HepG2 (cell line): Measurements from ENCODE around the gene ARL4D. TPM values are rescaled to one million over a fixed set of nuclear protein-coding genes. Genes with fewer than 3 reads are reported as not detected.

Source experiments
- ARID2 ChIP-seq: sonication (generic); formaldehyde crosslinking; IDR thresholded peaks from 2 replicates; pipeline ENCODE4 v1.8.1; 2022; ENCODE audit warnings: mild to moderate bottlenecking, missing genetic modification reagents, borderline replicate concordance
- FUBP1 ChIP-seq: sonication (generic); formaldehyde crosslinking; IDR thresholded peaks from 2 replicates; pipeline ENCODE4 v1.5.1; 2020; ENCODE audit warnings: missing genetic modification reagents, mild to moderate bottlenecking, borderline replicate concordance
- KMT2A ChIP-seq: sonication (generic); formaldehyde crosslinking; IDR thresholded peaks from 2 replicates; pipeline ENCODE4 v1.4.0; 2020; ENCODE audit warnings: missing genetic modification reagents
- MEIS2 ChIP-seq: sonication (generic); formaldehyde crosslinking; IDR thresholded peaks from 2 replicates; pipeline ENCODE4 v1.9.0; 2021; ENCODE audit warnings: mild to moderate bottlenecking, missing genetic modification reagents
- MNT ChIP-seq: fragments of 450-650 bp; IDR thresholded peaks from 2 replicates; pipeline ENCODE4 v1.6.1; 2016
- NFE2L1 ChIP-seq: sonication (generic); formaldehyde crosslinking; IDR thresholded peaks from 2 replicates; pipeline ENCODE4 v1.4.0; 2020; ENCODE audit warnings: missing genetic modification reagents, mild to moderate bottlenecking, borderline replicate concordance
- PLRG1 ChIP-seq: fragments of 450-650 bp; conservative IDR thresholded peaks from 2 replicates; pipeline ENCODE4 v1.6.1; 2016
- POGK ChIP-seq: sonication (generic); formaldehyde crosslinking; conservative IDR thresholded peaks from 2 replicates; pipeline ENCODE4 v1.8.0; 2022; ENCODE audit warnings: mild to moderate bottlenecking, moderate library complexity, missing genetic modification reagents
- POLR2A ChIP-seq, 2 experiments: IDR thresholded peaks; 2 replicates each; pipeline ENCODE4 v1.6.1; 2011; ENCODE audit warnings: low read depth in 2 of 2, low read length in 2 of 2, mild to moderate bottlenecking in 1 of 2, moderate library complexity in 1 of 2; ENCODE audit not compliant: insufficient read depth in 1 of 2
- POLR2AphosphoS2 ChIP-seq: IDR thresholded peaks from 2 replicates; pipeline ENCODE4 v1.6.1; 2011; ENCODE audit warnings: low read depth, low read length, improper control_type of control experiment
- SOX6 ChIP-seq, 2 experiments: fragments of 450-650 bp in 1 of 2; sonication (generic) in 1 of 2; formaldehyde crosslinking in 1 of 2; IDR thresholded peaks; 2 replicates each; pipeline versions ENCODE4 v1.4.0 to v1.6.1; 2017 to 2020; ENCODE audit warnings: antibody characterized with exemption in 1 of 2, mild to moderate bottlenecking in 1 of 2, missing genetic modification reagents in 1 of 2
- SP1 ChIP-seq, 2 experiments: fragments of 450-650 bp in 1 of 2; sonication (generic) in 1 of 2; formaldehyde crosslinking in 1 of 2; IDR thresholded peaks; 2 replicates each; pipeline versions ENCODE4 v1.4.0 to v1.6.1; 2016 to 2020; ENCODE audit warnings: missing genetic modification reagents in 1 of 2
- ZNF564 ChIP-seq: sonication (generic); formaldehyde crosslinking; IDR thresholded peaks from 2 replicates; pipeline ENCODE4 v1.8.1; 2023; ENCODE audit warnings: mild to moderate bottlenecking, missing genetic modification reagents
- ZNF580 ChIP-seq: IDR thresholded peaks from 2 replicates; pipeline ENCODE4 v1.6.1; 2016; ENCODE audit warnings: low read depth, borderline replicate concordance
- ZNF761 ChIP-seq: sonication (generic); formaldehyde crosslinking; conservative IDR thresholded peaks from 2 replicates; pipeline ENCODE4 v1.4.0; 2020; ENCODE audit warnings: mild to moderate bottlenecking, missing genetic modification reagents
- ZNF878 ChIP-seq: sonication (generic); formaldehyde crosslinking; IDR thresholded peaks from 2 replicates; pipeline ENCODE4 v1.8.1; 2023; ENCODE audit warnings: mild to moderate bottlenecking, missing genetic modification reagents, moderate library complexity
- ZNF891 ChIP-seq: sonication (generic); formaldehyde crosslinking; IDR thresholded peaks from 2 replicates; pipeline ENCODE4 v1.5.0; 2020; ENCODE audit warnings: mild to moderate bottlenecking, missing genetic modification reagents
- polyA plus RNA-seq, 8 experiments: library from polyadenylated mRNA; depleted of rRNA in 3 of 8; stranded (reverse) in 7 of 8; unstranded in 1 of 8; fragments of >200 nt; fragmentation: Illumina TruSeq in 4 of 8; extraction: Trizol in 4 of 8; gene quantifications; 2 replicates each; pipeline versions ENCODE4 v1.2.1 to v1.2.3, GENCODE V29; 2011 to 2016; ENCODE audit warnings: low read depth in 4 of 8, missing spikeins in 1 of 8, mixed read lengths in 1 of 8; ENCODE audit not compliant: insufficient read depth in 1 of 8
- total RNA-seq, 5 experiments: library from RNA; depleted of rRNA; stranded (reverse); fragments of >200 nt; fragmentation: Illumina TruSeq; extraction: Trizol; gene quantifications; 2 replicates each; pipeline ENCODE4 v1.2.3, GENCODE V29; 2016; ENCODE audit warnings: low read depth in 1 of 5
- TF ChIP-seq, protein P1 (sequence below): sonication (generic); formaldehyde crosslinking; IDR thresholded peaks from 2 replicates; pipeline ENCODE4 v1.5.0; 2020; ENCODE audit warnings: missing genetic modification reagents

Gene ARL4D
- total and polyA plus RNA-seq, 2 of the 13 experiments (the other 11 are each of a cell fraction or from before 2014, with no cell fraction given) = 9.0 to 25.9 TPM

DNA sequence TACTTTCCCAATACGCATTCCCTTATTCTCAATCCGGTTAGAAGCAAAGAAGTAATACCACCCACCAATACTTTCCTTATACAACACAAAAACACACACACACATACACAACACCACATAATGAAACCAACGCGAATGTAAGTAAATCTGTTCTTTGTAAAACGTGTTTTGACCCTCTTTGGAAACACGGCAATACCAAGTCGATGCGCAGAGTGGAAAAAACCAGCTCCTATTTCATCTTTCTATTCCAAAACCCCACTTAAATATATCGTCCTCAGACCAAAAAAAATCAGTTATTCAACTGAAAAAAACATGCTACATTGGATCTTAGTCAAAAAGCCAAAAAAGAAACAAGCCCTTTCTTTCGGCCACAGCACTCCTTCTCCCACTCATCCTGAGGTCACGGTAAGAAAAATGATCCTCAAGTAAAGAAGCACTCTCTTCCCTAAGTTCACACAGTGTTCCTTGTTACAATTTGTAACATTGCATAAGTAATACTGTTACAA is 31.0 kb upstream of the ARL4D start (continued):
- TF ChIP-seq MNT = peak; percentile 35; the same call in 1 of the 2 replicates
- TF ChIP-seq POGK (CRISPR knock-in tag) = peak; percentile 70; the same call in 1 of the 2 replicates
- 0 out of 2 replicates have a peak, but pooled peaks have one; percentile 56 for TF ChIP-seq ARID2 (CRISPR knock-in tag)
- peak; percentile 99 for TF ChIP-seq POLR2AphosphoS2
- no peak for TF ChIP-seq PLRG1
- no peak for TF ChIP-seq NFE2L1 (CRISPR knock-in tag)
- no peak for TF ChIP-seq SOX6 (IDR thresholded peaks at IDR 0.05)
- peak; percentile 64; the same call in 1 of the 2 replicates for TF ChIP-seq SOX6 (CRISPR knock-in tag; IDR thresholded peaks at IDR 0.05)
- TF ChIP-seq POLR2A (IDR thresholded peaks at IDR 0.05; ENCODE audit: insufficient read depth in 1 of 2, low read depth in 2 of 2, low read length in 2 of 2) = peak; percentile 98 to 100
- TF ChIP-seq ZNF878 = peak; percentile 91; the same call in 1 of the 2 replicates
- no peak for TF ChIP-seq ZNF891 (CRISPR knock-in tag)
- peak; percentile 31; the same call in 1 of the 2 replicates for TF ChIP-seq ZNF580 (CRISPR knock-in tag)
- 0 out of 2 replicates have a peak, but pooled peaks have one; percentile 17 for TF ChIP-seq ZNF564
- TF ChIP-seq SP1 (IDR thresholded peaks at IDR 0.05) = no peak
- peak; percentile 54 for TF ChIP-seq SP1 (CRISPR knock-in tag; IDR thresholded peaks at IDR 0.05)
- TF ChIP-seq KMT2A (CRISPR knock-in tag) = peak; percentile 45; the same call in 1 of the 2 replicates
- 0 out of 2 replicates have a peak, but pooled peaks have one; percentile 47 for TF ChIP-seq FUBP1
- no peak for TF ChIP-seq MEIS2 (CRISPR knock-in tag)
- TF ChIP-seq ZNF761 (CRISPR knock-in tag) = 0 out of 2 replicates have a peak, but pooled peaks have one; percentile 16
- TF ChIP-seq, protein P1, sequence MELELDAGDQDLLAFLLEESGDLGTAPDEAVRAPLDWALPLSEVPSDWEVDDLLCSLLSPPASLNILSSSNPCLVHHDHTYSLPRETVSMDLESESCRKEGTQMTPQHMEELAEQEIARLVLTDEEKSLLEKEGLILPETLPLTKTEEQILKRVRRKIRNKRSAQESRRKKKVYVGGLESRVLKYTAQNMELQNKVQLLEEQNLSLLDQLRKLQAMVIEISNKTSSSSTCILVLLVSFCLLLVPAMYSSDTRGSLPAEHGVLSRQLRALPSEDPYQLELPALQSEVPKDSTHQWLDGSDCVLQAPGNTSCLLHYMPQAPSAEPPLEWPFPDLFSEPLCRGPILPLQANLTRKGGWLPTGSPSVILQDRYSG (CRISPR knock-in tag) = 0 out of 2 replicates have a peak, but pooled peaks have one; percentile 6
